ENCODE measurements around the gene SNTG2.

- TF ChIP-seq, protein P1, sequence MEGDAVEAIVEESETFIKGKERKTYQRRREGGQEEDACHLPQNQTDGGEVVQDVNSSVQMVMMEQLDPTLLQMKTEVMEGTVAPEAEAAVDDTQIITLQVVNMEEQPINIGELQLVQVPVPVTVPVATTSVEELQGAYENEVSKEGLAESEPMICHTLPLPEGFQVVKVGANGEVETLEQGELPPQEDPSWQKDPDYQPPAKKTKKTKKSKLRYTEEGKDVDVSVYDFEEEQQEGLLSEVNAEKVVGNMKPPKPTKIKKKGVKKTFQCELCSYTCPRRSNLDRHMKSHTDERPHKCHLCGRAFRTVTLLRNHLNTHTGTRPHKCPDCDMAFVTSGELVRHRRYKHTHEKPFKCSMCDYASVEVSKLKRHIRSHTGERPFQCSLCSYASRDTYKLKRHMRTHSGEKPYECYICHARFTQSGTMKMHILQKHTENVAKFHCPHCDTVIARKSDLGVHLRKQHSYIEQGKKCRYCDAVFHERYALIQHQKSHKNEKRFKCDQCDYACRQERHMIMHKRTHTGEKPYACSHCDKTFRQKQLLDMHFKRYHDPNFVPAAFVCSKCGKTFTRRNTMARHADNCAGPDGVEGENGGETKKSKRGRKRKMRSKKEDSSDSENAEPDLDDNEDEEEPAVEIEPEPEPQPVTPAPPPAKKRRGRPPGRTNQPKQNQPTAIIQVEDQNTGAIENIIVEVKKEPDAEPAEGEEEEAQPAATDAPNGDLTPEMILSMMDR (IDR thresholded peaks at IDR 0.05; ENCODE audit: low read depth, low read length, missing input control) = no peak
- TF ChIP-seq JUND (IDR thresholded peaks at IDR 0.05) = no peak
Observed at GRCh38 chr2:1071650-1072049, 121.0 kb downstream of the SNTG2 start.
